HEK293 (cell line): ENCODE results near the gene TNNI3K.

Source experiments
- CTCF ChIA-PET: fragments of 350-600 bp; formaldehyde crosslinking; extraction: SDS; loops from one replicate; lab custom pipeline; 2021; ENCODE audit warnings: antibody characterized with exemption; lab: Yijun Ruan, JAX
- POLR2A ChIA-PET: fragments of 300-600 bp; formaldehyde crosslinking; extraction: SDS; loops from one replicate; lab custom pipeline; 2020; ENCODE audit warnings: antibody characterized with exemption, inconsistent platforms; lab: Yijun Ruan, JAX
- H3K27ac ChIP-seq: fragments of 200-500 bp; sonication (Bioruptor generic); 2 replicates; pipeline ENCODE4 v1.5.1; 2014; ENCODE audit warnings: low read depth, low read length, control low read depth, inconsistent platforms; ENCODE audit errors: extremely low read depth
- H3K36me3 ChIP-seq, 2 experiments: fragments of 200-500 bp in 1 of 2; sonication (Bioruptor generic) in 1 of 2; 1 replicate in 1 of 2; 2 replicates in 1 of 2; pipeline ENCODE4 v1.5.1; 2014 to 2017; ENCODE audit warnings: inconsistent platforms in 2 of 2, low read length in 2 of 2; ENCODE audit not compliant: control insufficient read depth in 2 of 2, insufficient read depth in 1 of 2
- H3K4me1 ChIP-seq: fragments of 200-500 bp; sonication (Bioruptor generic); 2 replicates; pipeline ENCODE4 v1.5.1; 2014; ENCODE audit warnings: mild to moderate bottlenecking, low read length, inconsistent platforms; ENCODE audit not compliant: control insufficient read depth, insufficient read depth
- H3K4me3 ChIP-seq: 2 replicates; pipeline ENCODE4 v1.5.1; 2011; ENCODE audit warnings: low read depth, mild to moderate bottlenecking, control low read depth, low read length, moderate library complexity
- H3K9me3 ChIP-seq: fragments of 200-500 bp; sonication (Bioruptor generic); 2 replicates; pipeline ENCODE4 v1.5.1; 2014; ENCODE audit warnings: low read depth, low read length, inconsistent platforms; ENCODE audit not compliant: control insufficient read depth, insufficient read depth
- ATF2 ChIP-seq: fragments of 450-650 bp; formaldehyde crosslinking; IDR thresholded peaks from 2 replicates; pipeline ENCODE4 v1.5.1; 2016; ENCODE audit warnings: missing biosample characterization, missing genetic modification characterization, low read depth
- BCL11A ChIP-seq: fragments of 450-650 bp; formaldehyde crosslinking; IDR thresholded peaks from 2 replicates; pipeline ENCODE4 v1.5.1; 2016; ENCODE audit warnings: low read depth, missing biosample characterization, missing genetic modification characterization
- BCL11B ChIP-seq: fragments of 450-650 bp; formaldehyde crosslinking; IDR thresholded peaks from 2 replicates; pipeline ENCODE4 v1.5.1; 2016; ENCODE audit warnings: low read depth, missing biosample characterization, missing genetic modification characterization
- FEZF1 ChIP-seq: fragments of 450-650 bp; formaldehyde crosslinking; IDR thresholded peaks from 2 replicates; pipeline ENCODE4 v1.5.1; 2016; ENCODE audit warnings: missing biosample characterization, missing genetic modification characterization
- HIC1 ChIP-seq: fragments of 450-650 bp; formaldehyde crosslinking; IDR thresholded peaks from 2 replicates; pipeline ENCODE4 v1.5.1; 2016; ENCODE audit warnings: missing biosample characterization, missing genetic modification characterization
- MZF1 ChIP-seq: fragments of 450-650 bp; formaldehyde crosslinking; IDR thresholded peaks from 2 replicates; pipeline ENCODE4 v1.5.1; 2017; ENCODE audit warnings: missing biosample characterization, missing genetic modification characterization, borderline replicate concordance
- SP2 ChIP-seq: fragments of 450-650 bp; formaldehyde crosslinking; IDR thresholded peaks from 2 replicates; pipeline ENCODE4 v1.5.1; 2016; ENCODE audit warnings: missing biosample characterization, missing genetic modification characterization
- ZBTB1 ChIP-seq: fragments of 450-650 bp; formaldehyde crosslinking; IDR thresholded peaks from 2 replicates; pipeline ENCODE4 v1.5.1; 2016; ENCODE audit warnings: missing biosample characterization, missing genetic modification characterization
- ZBTB17 ChIP-seq: fragments of 450-650 bp; formaldehyde crosslinking; IDR thresholded peaks from 2 replicates; pipeline ENCODE4 v1.5.1; 2016; ENCODE audit warnings: missing biosample characterization, missing genetic modification characterization
- ZBTB20 ChIP-seq: fragments of 450-650 bp; formaldehyde crosslinking; IDR thresholded peaks from 2 replicates; pipeline ENCODE4 v1.5.1; 2016; ENCODE audit warnings: missing biosample characterization, missing genetic modification characterization
- ZBTB8A ChIP-seq: fragments of 450-650 bp; formaldehyde crosslinking; IDR thresholded peaks from 2 replicates; pipeline ENCODE4 v1.5.1; 2016; ENCODE audit warnings: missing biosample characterization, missing genetic modification characterization
- ZEB2 ChIP-seq: fragments of 450-650 bp; formaldehyde crosslinking; IDR thresholded peaks from 2 replicates; pipeline ENCODE4 v1.5.1; 2016; ENCODE audit warnings: missing biosample characterization, missing genetic modification characterization
- ZNF146 ChIP-seq: fragments of 450-650 bp; formaldehyde crosslinking; IDR thresholded peaks from 2 replicates; pipeline ENCODE4 v1.5.1; 2016; ENCODE audit warnings: missing biosample characterization, missing genetic modification characterization
- ZNF202 ChIP-seq: fragments of 450-650 bp; formaldehyde crosslinking; IDR thresholded peaks from 2 replicates; pipeline ENCODE4 v1.5.1; 2016; ENCODE audit warnings: missing biosample characterization, missing genetic modification characterization, borderline replicate concordance
- ZNF362 ChIP-seq: fragments of 450-650 bp; formaldehyde crosslinking; IDR thresholded peaks from 2 replicates; pipeline ENCODE4 v1.5.1; 2016; ENCODE audit warnings: missing biosample characterization, missing genetic modification characterization
- ZNF366 ChIP-seq: fragments of 450-650 bp; formaldehyde crosslinking; conservative IDR thresholded peaks from 2 replicates; pipeline ENCODE4 v1.5.1; 2016; ENCODE audit warnings: missing biosample characterization, missing genetic modification characterization
- ZNF518A ChIP-seq: fragments of 450-650 bp; formaldehyde crosslinking; conservative IDR thresholded peaks from 2 replicates; pipeline ENCODE4 v1.5.1; 2016; ENCODE audit warnings: low read depth, missing biosample characterization, missing genetic modification characterization
- ZNF580 ChIP-seq: fragments of 450-650 bp; formaldehyde crosslinking; IDR thresholded peaks from 2 replicates; pipeline ENCODE4 v1.5.1; 2016; ENCODE audit warnings: missing biosample characterization, missing genetic modification characterization
- ZNF610 ChIP-seq: fragments of 450-650 bp; formaldehyde crosslinking; IDR thresholded peaks from 2 replicates; pipeline ENCODE4 v1.5.1; 2016; ENCODE audit warnings: missing biosample characterization, missing genetic modification characterization, borderline replicate concordance
- ZNF624 ChIP-seq: fragments of 450-650 bp; formaldehyde crosslinking; IDR thresholded peaks from 2 replicates; pipeline ENCODE4 v1.5.1; 2017; ENCODE audit warnings: missing biosample characterization, missing genetic modification characterization
- ZNF629 ChIP-seq: fragments of 450-650 bp; formaldehyde crosslinking; IDR thresholded peaks from 2 replicates; pipeline ENCODE4 v1.5.1; 2017; ENCODE audit warnings: missing biosample characterization, missing genetic modification characterization
- ZNF707 ChIP-seq: fragments of 450-650 bp; formaldehyde crosslinking; IDR thresholded peaks from 2 replicates; pipeline ENCODE4 v1.5.1; 2016; ENCODE audit warnings: missing biosample characterization, missing genetic modification characterization
- ZNF792 ChIP-seq: fragments of 450-650 bp; formaldehyde crosslinking; IDR thresholded peaks from 2 replicates; pipeline ENCODE4 v1.5.1; 2016; ENCODE audit warnings: missing biosample characterization, missing genetic modification characterization

Gene TNNI3K

GRCh38 chr1:74197255-74197654 lies 37.9 kb upstream of the TNNI3K start (continued):
- no peak for TF ChIP-seq ZNF146
- TF ChIP-seq ZNF518A (tag by site-specific recombination), result no peak
- no peak for TF ChIP-seq MZF1 (tag by site-specific recombination)
- no peak for TF ChIP-seq ZNF362 (tag by site-specific recombination)
- TF ChIP-seq ZNF792 (tag by site-specific recombination), result no peak
- TF ChIP-seq, all 188 proteins: peak for 0

GRCh38 chr1:74197657-74198552 lies 37.3 kb upstream of the TNNI3K start, which contains the start of the genes FPGT and LRRIQ3:
FPGT (plus strand) TSS chr1:74198242; CDS start chr1:74198279, 37 bp downstream.
LRRIQ3 (minus strand) TSS chr1:74198176; CDS start chr1:74183684, 14,492 bp downstream.
- peak within 1 kb of the TSS; percentile 38; the same call in 1 of the 2 replicates for H3K27ac ChIP-seq
- H3K36me3 ChIP-seq, result peaks cover 0 to 3% of the 10 kb centered on the region in 2 experiments; a peak in 1 of 3 replicates
- H3K9me3 ChIP-seq, result no peaks in the 10 kb centered on the region
- ChIA-PET CTCF (no interaction called here), POLR2A (interaction anchor here (0.8 kb wide), 1 partner anchor 9 kb away, joined by 3 read pairs; no protein-coding TSS in a partner anchor)
- H3K4me1 ChIP-seq, result no peaks in the 10 kb centered on the region
- H3K4me3 ChIP-seq, result peak within 1 kb of the TSS; percentile 82
- TF ChIP-seq ZNF707, result no peak
- no peak for TF ChIP-seq BCL11A
- peak; percentile 47; the same call in 1 of the 2 replicates for TF ChIP-seq ZBTB20 (tag by site-specific recombination)
- TF ChIP-seq SP2 (tag by site-specific recombination), result peak; percentile 83
- TF ChIP-seq ZNF610 (tag by site-specific recombination), result peak; percentile 66; the same call in 1 of the 2 replicates
- TF ChIP-seq ZNF624 (tag by site-specific recombination), result no peak
- no peak for TF ChIP-seq ZNF366 (tag by site-specific recombination)
- peak; percentile 67 for TF ChIP-seq ZBTB8A (tag by site-specific recombination)
- no peak for TF ChIP-seq HIC1 (tag by site-specific recombination)
- no peak for TF ChIP-seq ZEB2 (tag by site-specific recombination)
- no peak for TF ChIP-seq ZNF580
- TF ChIP-seq ZBTB1, result no peak
- TF ChIP-seq ZBTB17 (tag by site-specific recombination), result peak; percentile 78
- 0 out of 2 replicates have a peak, but pooled peaks have one; percentile 12 for TF ChIP-seq MZF1 (tag by site-specific recombination)
- TF ChIP-seq FEZF1 (tag by site-specific recombination), result no peak
- TF ChIP-seq ZNF629 (tag by site-specific recombination), result no peak; the same call in 1 of the 2 replicates
- no peak for TF ChIP-seq BCL11B (tag by site-specific recombination)
- no peak for TF ChIP-seq ZNF202 (tag by site-specific recombination)
- TF ChIP-seq ATF2 (tag by site-specific recombination), result no peak
